D341Med (cell line): ENCODE measurements around the gene NPRL2.

ENCODE experiments used
- DNase-seq: peaks from one replicate; pipeline ENCODE4 v3.0.0; 2012; ENCODE audit warnings: low spot score

The NPRL2 gene

GRCh38 chr3:50350527-50351322, at the start of gene NPRL2, which contains the start of gene CYB561D2:
Gene NPRL2 (minus strand): TSS chr3:50350775. CDS start chr3:50350652, 123 bp downstream.
Gene CYB561D2 (plus strand): TSS chr3:50350862. CDS start chr3:50351434, 572 bp downstream.
- DNase-seq: peak; percentile 97

DNA sequence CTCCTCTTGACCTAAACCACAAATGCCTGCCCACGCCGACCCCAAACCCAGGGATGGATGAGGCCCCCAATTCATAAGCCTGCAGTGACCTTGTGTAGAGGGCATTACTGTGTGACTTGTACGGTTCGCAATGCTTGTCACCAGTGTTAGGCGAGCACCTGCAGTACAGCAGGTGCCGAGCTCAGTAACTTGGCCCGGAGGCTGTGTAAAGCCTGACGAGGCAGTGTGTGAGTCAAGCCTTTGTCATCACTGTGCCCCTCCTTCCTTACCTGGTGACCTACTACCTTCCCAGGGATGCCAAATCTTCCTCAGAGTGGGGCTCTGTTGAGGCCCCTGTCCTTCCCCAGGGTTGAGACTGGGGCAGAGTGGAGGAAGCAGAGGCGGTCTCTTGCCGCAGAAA, 45.9 kb upstream of the NPRL2 start:
- DNase-seq: no peak

- no peak for DNase-seq
These were observed 44.7 kb upstream of the NPRL2 start for GRCh38 chr3:50395070-50395860.

DNA sequence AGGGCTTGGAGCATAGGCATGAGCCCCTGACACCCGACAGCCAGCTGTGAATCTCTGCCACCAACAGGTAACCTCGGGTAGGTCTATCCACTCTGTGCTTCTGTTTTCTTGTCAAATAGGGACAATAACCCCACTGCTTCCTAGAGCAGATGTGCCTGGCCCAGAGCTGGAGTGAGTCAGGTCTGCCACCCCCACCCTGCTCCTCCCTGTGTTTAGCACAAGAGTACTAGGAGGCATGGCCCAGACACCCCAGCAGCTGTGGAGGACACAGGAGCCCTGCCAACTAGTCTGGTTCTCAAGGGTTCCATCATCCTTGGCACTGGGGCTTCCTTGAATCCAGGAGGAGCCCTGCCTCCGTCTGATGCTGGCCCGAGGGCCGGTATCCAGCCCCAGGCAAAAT, 42.5 kb upstream of the NPRL2 start:
- no peak for DNase-seq

DNA sequence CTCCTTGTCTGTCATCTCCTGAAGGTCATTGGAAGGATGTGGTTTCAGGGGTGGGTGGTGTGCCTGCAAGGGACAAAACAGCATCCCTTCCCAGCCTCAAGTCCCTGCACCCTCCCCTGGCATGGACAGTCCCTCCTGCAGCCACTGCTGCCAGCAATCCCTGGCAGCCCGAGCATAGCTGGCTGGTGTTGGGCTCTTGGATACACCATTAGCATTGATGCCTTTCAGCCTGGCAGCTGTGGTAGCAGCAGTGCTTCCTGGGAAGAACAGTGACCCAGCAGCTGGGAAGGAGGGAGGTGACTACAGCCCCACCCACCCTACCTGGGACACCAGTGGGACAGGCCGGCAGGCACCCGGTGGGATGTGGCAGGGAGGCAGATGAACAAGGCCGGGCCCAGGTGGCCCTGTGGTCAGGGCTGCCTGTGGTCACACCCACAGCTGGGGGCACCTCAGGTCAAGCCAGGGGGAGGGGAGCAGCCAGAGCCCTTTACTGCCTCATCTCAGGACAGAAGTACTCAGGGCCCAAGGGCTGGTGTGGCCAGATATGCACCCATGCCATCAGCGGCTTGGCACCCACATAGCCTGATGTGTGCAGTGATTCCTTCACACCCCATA, 41.6 kb upstream of the NPRL2 start:
- DNase-seq: no peak

DNA sequence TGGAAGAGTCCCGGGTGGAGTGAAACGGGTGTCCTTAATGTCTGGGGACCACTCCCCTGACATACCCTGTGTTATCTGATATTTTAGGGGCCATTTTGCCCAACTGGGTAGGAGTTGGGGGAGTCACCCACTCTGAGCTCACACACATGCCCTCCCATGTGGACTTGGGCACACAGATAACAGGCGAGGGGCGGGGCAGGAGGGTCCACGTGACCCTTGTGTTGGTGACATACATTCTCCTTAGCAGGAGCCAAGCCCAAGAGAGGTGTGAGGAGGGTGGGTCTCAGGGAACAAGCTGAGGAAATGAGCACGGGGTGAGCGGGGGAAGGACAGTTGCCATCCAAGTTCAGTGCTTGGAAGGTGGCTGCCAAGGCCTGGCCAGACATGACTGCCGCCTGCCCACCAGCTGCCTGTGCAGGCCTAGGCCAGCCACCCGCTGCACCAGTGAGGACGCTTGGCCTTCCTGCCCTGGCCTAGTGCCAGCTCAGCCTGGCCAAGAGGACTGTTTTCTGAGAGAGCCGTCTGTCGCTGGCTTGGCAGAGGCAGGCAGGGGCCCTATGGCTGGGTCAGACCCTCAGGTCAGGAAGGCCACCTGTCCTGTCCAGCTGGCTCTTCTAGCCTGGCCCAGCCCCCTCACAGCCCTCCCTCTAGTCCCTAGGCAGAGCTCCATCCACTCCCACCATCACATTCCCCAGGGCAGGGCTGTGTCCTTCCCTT, 40.1 kb upstream of the NPRL2 start:
- DNase-seq: no peak

DNA sequence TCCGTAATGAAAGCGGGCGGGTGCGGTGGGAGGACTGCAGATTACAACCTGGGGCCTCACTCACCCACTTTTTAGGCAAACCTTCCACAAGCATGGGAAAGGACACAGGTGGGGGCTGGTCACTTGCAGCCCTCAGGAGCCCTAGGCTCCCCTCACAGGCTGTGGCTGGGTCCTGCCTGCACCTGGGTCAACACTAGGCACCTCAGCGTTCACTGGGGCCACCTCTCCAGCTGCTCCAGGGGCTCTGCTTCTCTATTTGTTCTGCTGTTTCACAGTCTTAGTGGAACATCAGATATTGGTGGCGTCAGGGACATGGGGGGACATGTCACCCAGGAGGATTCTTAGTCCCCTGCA, 38.8 kb upstream of the NPRL2 start:
- DNase-seq: no peak

- DNase-seq: no peak
These were observed 38.3 kb upstream of the NPRL2 start for GRCh38 chr3:50388720-50389413.

DNA sequence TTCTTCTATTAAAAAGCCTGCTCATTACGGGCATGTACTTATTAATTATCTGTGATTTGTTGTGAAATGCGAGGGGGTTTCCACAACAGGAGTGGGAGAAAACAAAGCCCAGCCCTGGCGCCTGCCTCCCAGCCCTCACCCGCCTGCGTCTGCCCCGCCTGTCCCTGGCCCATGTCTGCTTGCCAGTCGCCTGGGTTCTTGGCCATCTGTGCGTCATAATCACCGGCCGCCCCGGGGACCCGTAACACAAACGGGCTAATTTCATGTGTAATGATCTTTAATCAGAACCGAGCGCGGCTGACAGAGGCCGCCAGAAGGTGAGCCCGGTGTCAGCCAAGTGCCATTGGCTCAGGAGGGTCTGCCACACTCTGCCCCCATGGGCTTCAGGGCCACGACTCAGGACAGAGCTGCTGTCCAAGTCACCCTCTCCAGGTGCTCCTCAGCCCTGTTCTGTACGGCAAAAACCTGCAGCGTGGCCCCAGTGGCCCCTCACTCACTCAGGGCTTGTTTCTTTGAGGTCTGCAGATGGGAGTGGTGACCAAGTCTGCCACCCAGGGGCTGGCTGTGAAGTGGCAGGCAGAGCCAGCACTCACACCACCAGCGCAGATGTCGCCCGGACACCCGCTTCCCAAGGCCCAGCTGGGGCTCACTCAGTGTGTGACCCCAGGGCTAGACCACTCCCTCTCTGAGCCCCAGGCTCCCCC, 37.6 kb upstream of the NPRL2 start:
- DNase-seq: peak; percentile 85

GRCh38 chr3:50385754-50386153, 35.2 kb upstream of the NPRL2 start:
- no peak for DNase-seq

DNA sequence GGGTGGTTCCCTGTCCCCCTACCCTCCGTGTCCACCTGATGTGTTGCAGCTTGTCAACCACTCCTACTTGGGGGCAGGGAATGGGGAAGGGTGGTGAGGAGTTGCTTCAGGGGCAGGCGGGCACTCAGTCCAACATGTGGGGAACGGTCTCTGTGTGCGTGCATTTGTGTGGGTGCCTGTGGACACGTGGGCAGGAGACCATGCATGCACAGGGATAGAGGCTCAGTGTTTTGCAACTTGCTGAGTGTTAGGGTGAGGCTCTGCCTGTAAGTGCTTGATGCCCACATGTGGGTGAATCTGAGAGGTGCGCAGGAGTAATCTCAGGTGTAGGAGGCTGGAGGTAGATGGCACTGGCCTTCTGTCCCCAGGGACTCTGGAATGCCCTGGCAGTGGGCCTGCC, 33.2 kb upstream of the NPRL2 start:
- no peak for DNase-seq

DNA sequence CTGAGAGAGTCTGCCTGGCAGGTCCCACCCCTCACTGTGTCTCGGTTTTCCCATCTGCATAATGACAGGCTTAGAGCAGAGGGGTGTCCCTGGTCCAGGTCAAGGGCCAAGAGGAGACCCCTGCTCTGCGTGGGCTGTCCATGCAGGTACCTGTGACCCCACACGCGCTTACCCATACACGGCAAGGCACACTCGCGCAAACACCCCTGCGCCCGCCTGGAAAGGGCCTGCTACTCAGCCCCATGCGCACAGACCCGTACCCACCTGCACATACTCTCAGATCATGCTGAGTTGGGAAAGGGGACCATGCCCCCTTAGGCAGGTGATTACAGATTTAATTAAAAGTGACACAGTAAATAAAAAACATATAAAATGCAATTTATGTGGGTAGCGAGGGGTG, 32.1 kb upstream of the NPRL2 start:
- no peak for DNase-seq

DNA sequence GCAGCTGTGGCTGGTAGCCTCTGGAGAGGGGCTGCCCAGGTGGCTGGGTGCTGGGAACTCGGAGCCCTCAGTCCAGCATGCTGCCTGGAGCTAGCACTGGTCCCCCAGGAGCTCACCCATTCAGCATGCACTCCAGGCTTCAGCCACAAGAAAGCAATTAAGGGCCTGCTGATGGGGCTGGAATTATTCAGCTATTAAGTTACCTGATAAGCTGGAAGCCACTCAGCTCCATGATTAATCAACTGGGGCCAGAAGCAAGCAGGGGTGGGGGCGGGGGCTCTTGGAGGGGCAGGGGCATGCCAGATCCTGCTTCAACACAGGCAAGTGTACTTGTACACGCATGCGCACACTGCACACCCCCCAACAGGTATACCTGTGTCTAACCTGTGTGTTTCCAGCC, 30.8 kb upstream of the NPRL2 start:
- DNase-seq: no peak

GRCh38 chr3:50380405-50381085, 30.0 kb upstream of the NPRL2 start:
- no peak for DNase-seq

DNA sequence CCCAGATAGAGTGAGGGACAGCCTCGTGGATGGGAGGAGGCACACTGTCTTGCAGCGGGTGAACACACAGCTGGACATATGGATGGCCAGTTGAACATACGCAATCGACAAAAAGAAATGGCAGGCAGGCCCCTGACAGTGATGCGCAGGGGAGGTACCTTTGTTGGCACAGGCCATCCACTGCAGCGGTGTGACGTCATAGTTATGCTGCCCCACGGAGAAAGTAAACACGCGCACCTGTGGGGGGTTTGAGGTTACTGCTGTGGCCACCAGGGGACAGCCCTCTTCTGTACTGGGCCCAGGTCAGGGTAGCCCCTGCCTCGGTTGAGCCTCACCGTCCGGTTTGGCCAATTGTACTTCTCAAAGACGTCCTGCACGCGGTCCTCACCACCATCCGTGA, 28.2 kb upstream of the NPRL2 start:
- no peak for DNase-seq

DNA sequence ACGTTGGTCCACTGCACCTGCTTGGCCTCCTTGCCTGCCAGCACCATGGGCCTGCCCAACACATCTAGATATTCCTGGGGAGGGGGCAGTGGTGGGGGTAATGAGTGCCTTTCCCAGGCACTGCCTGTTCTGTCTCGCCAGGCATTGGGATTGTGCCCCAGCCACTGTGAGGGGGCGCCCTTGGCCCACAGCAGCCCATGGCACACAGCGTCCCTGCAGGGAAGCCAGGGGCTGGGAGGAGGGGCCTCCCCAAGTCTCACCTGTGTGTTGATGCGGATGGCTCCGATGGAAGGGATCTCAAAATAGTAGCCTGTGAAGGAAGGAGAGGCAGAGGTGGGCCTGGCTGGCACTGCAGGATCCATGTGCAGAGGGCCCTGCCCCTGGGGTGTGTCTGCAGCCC, 27.4 kb upstream of the NPRL2 start:
- no peak for DNase-seq

- no peak for DNase-seq
These were observed 24.8 kb upstream of the NPRL2 start for GRCh38 chr3:50375258-50375931.

GRCh38 chr3:50374363-50375257, 24.0 kb upstream of the NPRL2 start:
- no peak for DNase-seq
